Thoracic aorta (tissue), 2 donors: Measurements from ENCODE around the gene ARVCF. TPM values are rescaled to one million over a fixed set of nuclear protein-coding genes. Genes with fewer than 3 reads are reported as not detected.
A peak's percentile ranks its signal among the peaks of the same experiment; 100 is the strongest.

ENCODE experiments used
- ATAC-seq: fragments of 150-250 bp; one replicate; pipeline ENCODE4 v1.8.0; 2017; ENCODE audit warnings: low read depth; ENCODE audit not compliant: insufficient number of reproducible peaks, low FRiP score
- DNase-seq: peaks from one replicate; pipeline ENCODE4 v3.0.0-alpha.2; 2020; ENCODE audit warnings: low spot score
- H3K27ac ChIP-seq, 2 donors: fragments of 200-600 bp; sonication (generic); 1 replicate in 1 of 2; 2 replicates in 1 of 2; pipeline ENCODE4 v1.5.1; 2016; ENCODE audit warnings: mild to moderate bottlenecking in 2 of 2, moderate library complexity in 2 of 2
- H3K27me3 ChIP-seq: fragments of 200-600 bp; sonication (generic); replicated peaks from 2 replicates; pipeline ENCODE4 v1.6.0; 2016; ENCODE audit warnings: mild to moderate bottlenecking; ENCODE audit not compliant: insufficient read depth
- H3K36me3 ChIP-seq: fragments of 200-600 bp; sonication (generic); one replicate; pipeline ENCODE4 v1.5.1; 2016
- H3K4me1 ChIP-seq, 2 donors: fragments of 200-600 bp; sonication (generic); 1 replicate in 1 of 2; 2 replicates in 1 of 2; pipeline versions ENCODE4 v1.5.1 to v1.6.0; 2016; ENCODE audit warnings: low read depth in 2 of 2, mild to moderate bottlenecking in 1 of 2; ENCODE audit not compliant: control insufficient read depth in 1 of 2
- H3K4me3 ChIP-seq: fragments of 200-600 bp; sonication (generic); 2 replicates; pipeline ENCODE4 v1.5.1; 2016; ENCODE audit warnings: mild to moderate bottlenecking
- H3K9me3 ChIP-seq: fragments of 200-600 bp; sonication (generic); 2 replicates; pipeline ENCODE4 v1.5.1; 2016
- CTCF ChIP-seq: fragments of 200-600 bp; sonication (generic); IDR thresholded peaks from one replicate; pipeline ENCODE4 v1.5.1; 2019; ENCODE audit warnings: antibody characterized with exemption
- total RNA-seq, 2 donors: library from RNA; depleted of rRNA; stranded (reverse); fragments of >200 nt; gene quantifications; one replicate each; pipeline versions ENCODE4 v1.1.0 to v1.2.3, GENCODE V29; 2016

The ARVCF gene
- total RNA-seq, 2 donors from 2014 or later = 95.0 to 165 TPM

- no peak for ATAC-seq
- Histone ChIP-seq H3K4me3 (no peak overlapping the region), H3K27me3 (no peaks in the 10 kb centered on the region), H3K36me3 (no peaks in the 10 kb centered on the region), H3K9me3 (no peaks in the 10 kb centered on the region), H3K27ac (no peak overlapping the region), H3K4me1 (peaks cover 7 to 51% of the 10 kb centered on the region in 2 donors)
- no peak for DNase-seq
- no peak for TF ChIP-seq CTCF
Measured at GRCh38 chr22:20000246-20001081, 16.2 kb downstream of the ARVCF start.

- DNase-seq (no peak), ATAC-seq (no peak)
- H3K9me3 ChIP-seq = no peaks in the 10 kb centered on the region
- no peak for TF ChIP-seq CTCF
- no peaks in the 10 kb centered on the region for H3K36me3 ChIP-seq
- H3K4me1 ChIP-seq = peaks cover 13 to 59% of the 10 kb centered on the region in 2 donors
- H3K27ac ChIP-seq = peak overlapping the region in 1 of 2 donors; percentile 61
- H3K27me3 ChIP-seq = no peaks in the 10 kb centered on the region
- H3K4me3 ChIP-seq = no peak overlapping the region
Measured at GRCh38 chr22:19998991-19999820, 17.4 kb downstream of the ARVCF start.

DNA sequence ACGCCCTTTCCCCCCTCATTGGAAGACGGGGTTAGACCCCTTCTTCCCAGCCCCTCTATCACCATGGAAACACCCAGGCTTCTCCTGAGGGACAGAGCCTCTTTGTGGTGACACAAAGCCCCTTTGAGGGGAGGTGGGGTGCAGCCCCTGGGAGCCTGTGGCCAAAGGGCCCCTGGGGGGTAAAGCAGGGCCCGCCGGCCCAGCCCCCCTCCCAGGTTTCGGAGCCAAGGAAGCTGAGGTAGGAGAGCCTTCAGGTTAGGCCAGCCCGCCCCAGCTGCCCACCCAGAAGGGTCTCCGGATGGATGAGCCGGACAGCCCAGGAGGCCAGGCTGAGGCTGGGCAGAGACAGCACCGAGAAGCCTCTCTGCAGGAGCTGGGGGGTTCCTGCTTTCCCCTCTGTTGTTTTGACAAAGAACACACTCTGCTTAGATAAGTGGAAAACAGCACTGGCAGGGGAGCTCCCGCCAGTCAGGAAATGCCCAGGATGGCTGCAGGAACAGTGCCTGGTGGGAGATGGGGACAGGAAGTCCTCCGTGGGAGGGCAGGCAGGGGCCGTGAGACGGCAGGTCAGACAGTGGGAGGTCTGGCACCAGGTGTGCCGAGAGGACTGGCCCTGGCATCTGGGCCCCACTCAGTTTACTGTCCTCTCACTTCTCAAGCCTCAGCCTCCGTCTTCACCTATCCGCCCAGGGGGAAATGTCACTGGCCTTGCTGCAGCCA lies 18.2 kb downstream of the ARVCF start:
- H3K27ac ChIP-seq = peak overlapping the region in 1 of 2 donors; percentile 61
- no peak for ATAC-seq
- H3K4me1 ChIP-seq = peaks cover 13 to 66% of the 10 kb centered on the region in 2 donors

DNA sequence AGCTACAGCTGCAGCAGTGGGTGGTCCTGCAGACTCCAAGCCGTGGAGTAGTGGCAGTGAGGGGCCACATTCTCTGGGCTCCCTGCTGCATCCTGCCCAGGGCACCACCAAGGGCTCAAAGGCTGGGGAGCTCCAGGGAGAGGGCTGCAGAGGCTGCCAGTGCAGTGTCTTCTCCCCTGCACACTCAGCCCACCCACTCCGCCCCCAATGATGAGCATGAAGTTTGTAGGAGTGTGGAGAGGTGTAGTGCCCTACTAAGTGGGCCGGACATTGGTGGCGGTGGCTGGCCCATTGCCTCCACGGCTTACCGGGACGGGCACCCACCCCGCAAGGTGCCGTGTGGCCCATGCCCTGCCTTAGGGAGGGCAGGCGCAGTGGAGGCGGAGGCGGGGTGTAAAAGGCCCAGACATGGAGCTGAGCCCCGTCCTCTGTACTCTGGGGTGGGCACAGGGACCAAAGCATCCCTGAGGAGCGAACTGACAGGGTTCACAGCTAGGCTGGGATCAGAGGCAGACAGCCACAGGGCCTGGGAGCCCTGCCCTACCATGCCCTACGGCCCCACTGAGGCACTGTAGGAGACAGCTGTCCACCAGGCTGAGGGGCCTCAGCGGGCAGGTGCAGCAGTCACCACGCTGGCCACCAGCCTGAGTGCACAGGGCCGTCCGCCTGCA lies 18.9 kb downstream of the ARVCF start:
- Histone ChIP-seq H3K4me1 (peaks cover 20 to 73% of the 10 kb centered on the region in 2 donors), H3K4me3 (no peak overlapping the region), H3K27me3 (no peaks in the 10 kb centered on the region), H3K36me3 (no peaks in the 10 kb centered on the region), H3K27ac (peak overlapping the region in 1 of 2 donors; percentile 61), H3K9me3 (no peaks in the 10 kb centered on the region)
- DNase-seq (no peak), ATAC-seq (no peak)
- no peak for TF ChIP-seq CTCF

More for the DNA sequence above, 18.2 kb downstream of the ARVCF start:
- Histone ChIP-seq H3K4me3 (no peak overlapping the region), H3K27me3 (no peaks in the 10 kb centered on the region), H3K9me3 (no peaks in the 10 kb centered on the region), H3K36me3 (no peaks in the 10 kb centered on the region)
- TF ChIP-seq CTCF = no peak
- no peak for DNase-seq
